Dedifferentiated amniotic fluid mesenchymal stem cell (primary cell): ENCODE data around the gene OBSCN.

Source experiments
- DNase-seq: peaks from one replicate; pipeline ENCODE4 v3.0.0-alpha.2; 2016; ENCODE audit errors: extremely low spot score

The OBSCN gene

DNA sequence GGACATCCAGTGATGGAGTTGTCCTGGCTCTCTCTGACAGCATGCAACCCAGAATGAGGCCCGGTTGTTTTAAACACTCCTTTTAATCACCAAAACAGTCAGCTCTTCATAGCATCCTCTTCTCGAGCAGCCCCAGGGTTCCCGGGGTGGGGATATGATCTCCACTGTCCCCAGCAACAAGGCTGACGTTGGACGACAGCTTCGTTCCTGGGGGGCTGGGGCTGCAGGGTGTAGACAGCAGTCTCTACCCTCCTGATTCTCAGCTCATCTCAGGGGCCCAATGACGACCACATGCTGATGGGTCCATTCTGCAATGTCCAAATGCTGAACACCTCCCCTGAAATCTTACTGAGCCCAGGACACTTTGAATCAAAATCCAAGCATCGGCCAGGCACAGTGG is 171.8 kb downstream of the OBSCN start:
- no peak for DNase-seq

DNA sequence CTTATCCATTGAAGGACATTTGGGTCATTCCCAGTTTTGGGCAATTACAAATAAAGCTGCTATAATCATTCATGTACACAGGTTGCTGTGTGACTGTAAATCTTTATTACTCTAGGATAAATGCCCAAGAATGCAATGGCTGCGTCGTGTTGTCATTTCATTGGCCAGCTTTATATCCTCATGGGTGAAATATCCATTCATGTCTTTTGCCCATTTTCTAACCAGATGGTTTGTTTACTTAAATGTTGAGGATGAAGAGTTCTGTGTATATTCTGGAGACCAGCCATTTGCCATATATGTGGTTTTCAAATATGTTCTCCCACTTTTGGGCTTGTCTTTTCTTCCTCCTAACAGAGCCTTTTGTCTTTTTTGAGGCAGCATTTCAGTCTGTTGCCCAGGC is 173.5 kb downstream of the OBSCN start:
- no peak for DNase-seq

GRCh38 chr1:228383773-228384172 is 175.9 kb downstream of the OBSCN start:
- DNase-seq: no peak

- DNase-seq: no peak
Observed at GRCh38 chr1:228385232-228385631, 177.4 kb downstream of the OBSCN start.

DNA sequence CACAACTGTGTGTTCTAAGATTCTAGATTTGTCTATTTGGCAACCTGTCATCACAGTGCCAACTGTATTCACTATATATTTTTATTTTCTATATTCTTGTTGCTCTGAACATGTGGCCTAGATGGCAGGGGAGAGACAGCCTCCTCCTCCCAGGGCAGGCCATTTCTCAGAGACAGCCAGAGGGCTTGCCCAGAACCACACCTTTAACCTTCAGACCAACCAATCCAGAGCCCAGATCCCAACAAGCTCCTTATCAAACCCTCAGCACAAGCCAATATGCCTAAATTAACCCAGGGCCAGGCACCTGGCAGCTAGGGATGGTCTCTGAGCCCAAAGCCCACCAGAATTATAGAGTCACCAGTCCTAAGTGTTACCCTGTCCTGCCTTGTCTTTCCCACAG is 179.5 kb downstream of the OBSCN start:
- DNase-seq: no peak

DNA sequence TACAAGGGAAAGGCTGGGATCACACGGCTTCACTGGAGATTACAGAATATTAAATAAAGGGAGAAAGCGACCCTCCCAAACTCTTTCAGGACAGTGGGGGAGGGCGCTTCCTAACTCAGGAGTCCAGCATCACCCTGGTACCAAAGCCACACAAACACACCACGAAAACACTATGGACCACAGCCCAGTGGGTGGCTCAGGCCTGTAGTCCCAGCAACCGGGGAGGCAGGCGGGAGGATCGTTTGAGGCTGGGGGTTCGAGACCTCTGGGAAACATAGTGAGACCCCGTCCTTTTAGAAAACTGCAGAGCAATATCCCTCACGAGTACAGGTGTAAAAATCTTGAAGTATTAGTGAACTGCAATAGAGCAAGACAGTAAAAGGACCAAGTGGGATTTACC is 182.8 kb downstream of the OBSCN start:
- no peak for DNase-seq

DNA sequence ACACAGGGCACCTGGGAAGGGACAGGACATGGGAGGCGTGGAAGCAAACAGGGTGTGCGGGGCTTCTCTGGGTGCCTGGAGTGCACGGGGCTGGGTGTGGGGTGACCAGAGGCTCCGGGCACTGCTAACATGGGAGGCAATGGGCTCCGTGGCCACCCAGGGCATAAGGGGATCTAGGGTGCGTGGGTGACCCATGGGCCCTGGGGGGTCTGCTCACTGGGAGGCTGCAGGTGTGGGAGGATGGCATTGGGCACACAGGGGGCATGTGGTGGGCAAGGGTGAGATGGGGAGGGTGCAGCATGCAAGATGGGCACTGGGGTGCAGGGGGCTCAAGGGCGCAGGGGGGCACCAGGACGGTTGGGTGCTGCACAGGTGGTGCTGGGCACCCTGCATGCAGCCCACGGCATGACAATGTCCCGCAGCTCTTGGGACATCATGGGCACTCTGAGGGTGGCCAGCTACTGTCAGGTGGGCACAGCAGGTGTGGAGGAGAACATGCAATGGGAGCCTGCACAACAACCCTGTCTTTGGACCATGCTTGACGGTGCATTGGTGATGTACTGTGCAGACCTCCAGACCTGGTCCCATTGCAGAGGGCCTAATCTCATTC is 183.7 kb downstream of the OBSCN start:
- DNase-seq: no peak

GRCh38 chr1:228392111-228392936 is 184.5 kb downstream of the OBSCN start:
- DNase-seq: no peak

- DNase-seq: peak; percentile 17
Observed at GRCh38 chr1:228393268-228393701, 185.4 kb downstream of the OBSCN start.

DNA sequence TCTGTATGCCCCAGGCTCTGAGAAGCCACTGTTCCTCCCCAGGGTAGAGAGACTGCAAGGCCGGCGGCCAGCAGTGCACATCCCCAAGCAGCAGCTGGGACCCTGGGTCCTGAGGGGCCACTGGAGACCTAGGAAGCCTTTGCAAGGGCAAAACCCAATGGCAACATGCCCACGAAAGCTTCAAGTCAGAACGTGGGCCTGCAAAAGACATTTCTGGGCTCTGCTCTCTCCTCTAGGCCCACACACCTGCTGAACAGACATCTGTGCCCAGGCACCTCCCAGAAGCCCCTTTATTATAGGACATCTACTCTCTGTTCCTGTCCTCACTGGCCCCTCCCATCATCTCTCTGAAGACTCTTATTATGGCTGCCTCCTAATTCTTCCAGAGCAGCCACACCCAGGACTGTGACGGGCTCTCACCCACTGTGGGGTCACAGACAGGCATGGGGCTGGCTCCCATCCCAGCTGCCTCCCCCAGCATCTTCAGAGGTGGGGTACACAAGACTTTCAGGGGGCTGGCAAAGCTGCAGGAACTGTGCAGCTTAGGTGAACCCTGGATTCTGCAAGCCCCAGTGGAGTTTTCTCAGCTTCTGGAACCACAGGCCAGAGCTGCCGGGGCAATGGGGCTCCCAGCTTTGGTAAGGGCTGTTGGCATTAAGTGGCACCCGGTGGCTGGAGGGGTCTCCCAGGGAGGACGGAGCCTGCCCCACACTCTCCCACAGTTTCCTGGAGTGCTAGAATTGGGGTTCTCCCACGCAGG is 186.1 kb downstream of the OBSCN start:
- no peak for DNase-seq

DNA sequence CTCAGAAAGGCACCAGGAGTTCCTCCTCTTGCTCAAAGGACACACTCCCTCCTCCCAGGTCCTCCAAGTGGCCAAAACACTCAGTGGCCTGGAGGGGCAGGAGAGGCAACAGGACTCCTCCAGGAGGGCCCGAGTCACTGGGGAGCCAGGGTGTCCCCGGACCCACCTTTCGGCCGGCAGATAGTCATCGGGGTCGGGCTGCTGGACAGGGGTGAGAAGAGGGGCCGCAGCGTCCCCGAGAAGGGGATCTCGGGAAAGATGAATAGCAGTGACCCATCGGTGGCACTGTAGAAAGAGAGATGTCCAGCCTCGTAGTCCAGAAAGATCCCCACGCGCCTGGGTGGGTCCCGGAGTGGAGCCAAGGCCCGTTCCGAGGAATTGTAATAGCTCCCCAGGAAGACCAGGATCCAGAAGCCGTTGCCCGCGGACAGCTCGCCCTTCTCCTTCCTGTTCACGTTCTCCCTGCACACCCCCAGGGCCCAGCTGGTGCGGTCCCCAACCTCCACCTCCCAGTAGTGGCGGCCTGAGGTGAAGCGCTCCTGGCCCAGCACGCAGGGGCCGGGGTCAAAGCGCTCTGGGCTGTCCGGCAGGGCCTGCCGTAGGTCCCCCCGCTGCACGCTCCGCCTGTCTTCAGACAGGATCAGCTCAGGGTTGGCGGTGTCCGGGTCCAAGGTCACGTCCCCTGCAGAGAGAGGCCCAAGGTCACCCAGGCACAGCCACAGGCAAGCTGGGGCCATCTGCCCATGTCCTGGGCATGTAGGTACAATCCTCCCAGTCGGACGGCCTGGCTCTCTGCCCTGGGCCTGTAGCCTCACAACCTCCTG is 186.9 kb downstream of the OBSCN start:
- no peak for DNase-seq

DNA sequence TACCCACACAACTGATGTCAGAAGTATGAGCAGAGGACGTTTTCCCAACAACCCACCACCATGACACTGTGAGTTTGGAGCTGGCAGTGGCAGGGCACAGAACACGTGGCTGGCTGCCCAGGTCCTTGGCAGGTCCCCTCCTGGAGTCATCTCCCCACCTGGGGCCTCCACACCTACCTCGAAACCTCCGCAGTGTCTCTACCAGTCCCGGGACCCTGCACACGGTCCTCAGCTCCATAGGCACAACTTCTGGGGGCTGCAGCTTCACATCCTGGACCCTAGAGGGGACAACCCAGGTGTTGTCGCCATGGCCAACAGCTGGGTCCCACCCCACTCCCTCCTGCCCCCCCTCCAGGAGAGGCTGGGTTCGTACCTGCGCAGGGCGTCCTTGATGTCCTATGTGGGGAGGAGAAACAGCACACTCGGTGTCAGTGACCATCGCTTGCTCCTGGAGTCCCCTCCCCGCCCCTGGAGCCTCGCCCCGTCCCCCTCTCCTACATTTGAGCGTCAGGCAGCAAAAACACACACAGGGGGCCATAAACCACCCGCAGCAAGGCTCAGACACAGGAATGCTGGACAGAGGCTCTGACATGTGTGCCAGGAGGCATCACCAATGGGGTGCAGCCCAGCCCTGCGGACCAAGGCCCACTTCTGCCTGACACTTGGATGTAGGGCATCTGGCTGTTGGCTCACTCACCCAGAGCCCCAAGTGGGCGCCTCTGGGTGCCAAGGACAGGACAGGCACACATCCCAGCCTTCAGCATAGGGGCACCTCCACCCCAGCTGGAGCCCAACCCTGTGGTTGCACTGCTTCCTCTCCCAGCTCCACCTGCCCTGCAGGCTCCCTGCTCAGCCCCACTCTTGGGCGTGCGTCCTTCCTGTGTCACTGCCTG is 189.2 kb downstream of the OBSCN start:
- no peak for DNase-seq

GRCh38 chr1:228397966-228398365 is 190.1 kb downstream of the OBSCN start:
- no peak for DNase-seq

GRCh38 chr1:228398741-228399461 is 191.1 kb downstream of the OBSCN start:
- DNase-seq: no peak

GRCh38 chr1:228399531-228400236 is 191.8 kb downstream of the OBSCN start:
- no peak for DNase-seq

- no peak for DNase-seq
Observed at GRCh38 chr1:228400237-228400651, 192.4 kb downstream of the OBSCN start.

DNA sequence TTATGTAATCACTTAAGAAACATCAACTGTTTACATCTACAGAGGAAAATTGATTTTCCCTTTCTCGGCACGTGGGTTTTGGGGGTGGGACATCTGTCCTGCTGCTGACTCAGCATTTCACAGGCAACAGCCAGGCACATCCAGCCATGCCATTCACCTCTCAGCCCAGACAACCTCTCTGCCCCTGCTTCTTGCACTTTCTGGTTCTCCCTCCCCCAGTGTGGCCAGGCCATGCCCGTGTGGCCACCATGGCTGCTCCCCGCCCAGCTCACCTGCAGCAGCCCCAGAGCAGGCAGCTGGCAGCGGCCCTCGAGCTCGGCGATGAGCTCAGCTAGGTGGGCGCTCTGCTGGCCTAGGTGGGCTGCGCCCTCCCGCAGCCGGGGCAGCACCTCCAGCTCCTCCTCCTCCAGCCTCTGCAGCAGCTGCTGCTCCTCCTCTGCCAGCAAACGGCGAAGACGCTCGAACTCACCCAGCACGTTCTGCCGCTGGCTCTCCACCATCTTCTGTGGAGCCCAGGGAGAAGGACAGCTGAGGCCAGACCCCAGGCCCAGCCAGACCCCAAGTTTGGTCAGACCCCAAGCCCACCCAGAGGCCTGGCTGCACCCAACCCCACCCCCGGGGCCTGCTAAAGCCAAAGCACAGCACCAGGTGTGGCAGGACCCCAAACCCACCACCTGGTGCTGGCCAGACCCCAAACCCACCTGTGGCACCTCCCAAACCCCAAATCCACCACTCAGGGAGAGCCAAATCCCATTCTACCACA is 193.0 kb downstream of the OBSCN start:
- DNase-seq: no peak

DNA sequence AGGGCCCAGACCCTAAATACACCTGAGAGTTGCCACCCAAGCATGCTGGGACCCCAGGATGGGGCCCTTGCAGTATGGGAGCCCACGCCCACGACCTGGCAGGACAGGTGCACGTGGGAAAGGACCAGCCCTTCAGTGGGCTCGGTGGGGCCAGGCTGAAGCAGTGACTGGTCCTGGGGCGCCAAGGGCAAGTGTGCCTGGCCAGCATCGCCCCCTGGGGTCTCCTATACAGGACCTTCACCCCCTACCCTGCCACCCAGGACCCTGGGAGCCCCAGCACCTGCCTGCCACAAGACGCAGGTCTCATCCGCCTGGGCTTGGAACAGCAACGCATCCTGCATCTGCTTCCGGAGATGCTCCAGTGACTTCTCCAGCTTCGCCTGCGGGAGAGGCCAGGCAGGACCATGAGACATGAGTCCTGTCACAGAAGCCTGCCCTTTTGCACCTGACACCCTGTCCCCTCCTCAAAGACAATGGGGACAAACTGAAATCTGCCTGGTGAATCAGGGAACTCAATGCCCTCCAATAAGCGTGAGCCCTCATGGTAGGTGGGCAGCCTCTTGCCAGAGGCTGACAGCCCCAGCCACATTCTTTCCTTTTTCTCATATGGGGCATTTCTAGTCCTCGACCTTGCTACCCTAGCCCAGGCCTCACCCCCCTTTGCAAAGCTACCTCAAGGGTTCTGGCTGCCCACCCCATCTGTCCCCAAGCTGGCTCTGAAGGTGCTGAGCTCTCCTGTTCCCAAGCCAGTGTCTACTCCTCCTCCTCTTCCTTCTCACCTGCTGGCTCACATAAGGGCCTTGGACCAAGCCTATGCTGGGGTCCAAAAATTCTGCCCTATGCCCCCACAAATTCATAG is 194.2 kb downstream of the OBSCN start:
- DNase-seq: no peak
